ENCODE measurements around the gene DCLRE1B. TPM values are rescaled to one million over a fixed set of nuclear protein-coding genes. Genes with fewer than 3 reads are reported as not detected.

DCLRE1B gene
- total RNA-seq, 1 experiment from 2014 or later, result 6.9 TPM

DNA sequence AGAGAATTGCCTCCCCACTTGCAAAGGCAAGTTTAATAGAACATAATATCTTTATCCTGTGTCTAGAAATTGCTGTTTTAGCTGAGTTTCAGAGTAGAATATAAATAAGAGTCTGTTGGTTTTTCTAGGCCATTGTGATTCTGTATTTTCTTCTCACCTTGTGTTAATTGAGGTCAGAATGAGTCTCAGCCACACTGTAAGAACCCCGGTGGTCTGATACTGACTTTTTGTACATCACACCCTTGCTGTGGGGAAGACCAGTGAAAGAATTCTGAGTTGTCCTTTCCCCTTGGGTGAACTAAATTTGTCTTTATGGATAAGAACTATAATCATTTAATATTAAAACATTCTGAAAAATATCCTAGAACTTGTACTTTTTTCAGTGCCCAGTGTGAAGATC is 30.8 kb downstream of the DCLRE1B start:
- H3K4me1 Mint-ChIP-seq (ENCODE audit: low read depth, unreplicated experiment), result peaks cover 14% of the 10 kb centered on the region
- Histone ChIP-seq H3K9me3 (no peaks in the 10 kb centered on the region), H3K4me1 (peaks cover 7% of the 10 kb centered on the region; the same call in 1 of the 2 replicates), H3K4me3 (ENCODE audit: low read depth, low read length) (no peak overlapping the region), H3K27me3 (replicated peaks; ENCODE audit: control insufficient read depth, insufficient read depth, low read length) (no peaks in the 10 kb centered on the region), H3K36me3 (ENCODE audit: control insufficient read depth, insufficient read depth, low read length) (no peaks in the 10 kb centered on the region; the same call in 1 of the 2 replicates)
- TF ChIP-seq, protein P1, sequence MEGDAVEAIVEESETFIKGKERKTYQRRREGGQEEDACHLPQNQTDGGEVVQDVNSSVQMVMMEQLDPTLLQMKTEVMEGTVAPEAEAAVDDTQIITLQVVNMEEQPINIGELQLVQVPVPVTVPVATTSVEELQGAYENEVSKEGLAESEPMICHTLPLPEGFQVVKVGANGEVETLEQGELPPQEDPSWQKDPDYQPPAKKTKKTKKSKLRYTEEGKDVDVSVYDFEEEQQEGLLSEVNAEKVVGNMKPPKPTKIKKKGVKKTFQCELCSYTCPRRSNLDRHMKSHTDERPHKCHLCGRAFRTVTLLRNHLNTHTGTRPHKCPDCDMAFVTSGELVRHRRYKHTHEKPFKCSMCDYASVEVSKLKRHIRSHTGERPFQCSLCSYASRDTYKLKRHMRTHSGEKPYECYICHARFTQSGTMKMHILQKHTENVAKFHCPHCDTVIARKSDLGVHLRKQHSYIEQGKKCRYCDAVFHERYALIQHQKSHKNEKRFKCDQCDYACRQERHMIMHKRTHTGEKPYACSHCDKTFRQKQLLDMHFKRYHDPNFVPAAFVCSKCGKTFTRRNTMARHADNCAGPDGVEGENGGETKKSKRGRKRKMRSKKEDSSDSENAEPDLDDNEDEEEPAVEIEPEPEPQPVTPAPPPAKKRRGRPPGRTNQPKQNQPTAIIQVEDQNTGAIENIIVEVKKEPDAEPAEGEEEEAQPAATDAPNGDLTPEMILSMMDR (IDR thresholded peaks at IDR 0.05; ENCODE audit: insufficient read depth in 1 of 2, low read depth in 1 of 2, low read length in 1 of 2, severe bottlenecking in 1 of 2, unreplicated experiment in 1 of 2), result no peak
- H3K27me3 Mint-ChIP-seq (ENCODE audit: insufficient read depth, unreplicated experiment), result no peaks in the 10 kb centered on the region
- peaks cover 13% of the 10 kb centered on the region for H3K36me3 Mint-ChIP-seq (ENCODE audit: insufficient read depth, unreplicated experiment)
- intact Hi-C loops (cut with micrococcal nuclease; ENCODE audit: unreplicated experiment), result no loop called here
- H3K27ac Mint-ChIP-seq (ENCODE audit: unreplicated experiment), result no peak overlapping the region
- ChIA-PET POLR2A (no interaction called here), CTCF (no interaction called here)
- H3K9me3 Mint-ChIP-seq (ENCODE audit: unreplicated experiment), result no peaks in the 10 kb centered on the region
- no peak overlapping the region for H3K4me3 Mint-ChIP-seq (ENCODE audit: unreplicated experiment)
- DNase-seq, result no peak
- no TSS peak for BruUV-seq (replicated peaks)

GRCh38 chr1:113937146-113937545 is 32.0 kb downstream of the DCLRE1B start:
- H3K36me3 Mint-ChIP-seq (ENCODE audit: insufficient read depth, unreplicated experiment), result peaks cover 13% of the 10 kb centered on the region
- Histone ChIP-seq H3K36me3 (ENCODE audit: control insufficient read depth, insufficient read depth, low read length) (no peaks in the 10 kb centered on the region; the same call in 1 of the 2 replicates), H3K4me1 (no peaks in the 10 kb centered on the region), H3K9me3 (no peaks in the 10 kb centered on the region), H3K27me3 (replicated peaks; ENCODE audit: control insufficient read depth, insufficient read depth, low read length) (no peaks in the 10 kb centered on the region), H3K4me3 (ENCODE audit: low read depth, low read length) (no peak overlapping the region)
- H3K4me3 Mint-ChIP-seq (ENCODE audit: unreplicated experiment), result no peak overlapping the region
- intact Hi-C loops (cut with micrococcal nuclease; ENCODE audit: unreplicated experiment), result no loop called here
- TF ChIP-seq, protein P1 (IDR thresholded peaks at IDR 0.05; ENCODE audit: insufficient read depth in 1 of 2, low read depth in 1 of 2, low read length in 1 of 2, severe bottlenecking in 1 of 2, unreplicated experiment in 1 of 2), result no peak
- H3K9me3 Mint-ChIP-seq (ENCODE audit: unreplicated experiment), result no peaks in the 10 kb centered on the region
- DNase-seq, result no peak
- H3K27ac Mint-ChIP-seq (ENCODE audit: unreplicated experiment), result no peak overlapping the region
- no peaks in the 10 kb centered on the region for H3K27me3 Mint-ChIP-seq (ENCODE audit: insufficient read depth, unreplicated experiment)
- ChIA-PET POLR2A (no interaction called here), CTCF (no interaction called here)
- BruUV-seq (replicated peaks), result no TSS peak
- H3K4me1 Mint-ChIP-seq (ENCODE audit: low read depth, unreplicated experiment), result peaks cover 7% of the 10 kb centered on the region

- peaks cover 17% of the 10 kb centered on the region for H3K36me3 Mint-ChIP-seq (ENCODE audit: insufficient read depth, unreplicated experiment)
- Histone ChIP-seq H3K27me3 (replicated peaks; ENCODE audit: control insufficient read depth, insufficient read depth, low read length) (no peaks in the 10 kb centered on the region), H3K4me3 (ENCODE audit: low read depth, low read length) (no peak overlapping the region), H3K9me3 (no peaks in the 10 kb centered on the region), H3K4me1 (no peaks in the 10 kb centered on the region), H3K36me3 (ENCODE audit: control insufficient read depth, insufficient read depth, low read length) (no peaks in the 10 kb centered on the region; the same call in 1 of the 2 replicates)
- no peaks in the 10 kb centered on the region for H3K9me3 Mint-ChIP-seq (ENCODE audit: unreplicated experiment)
- CTCF ChIA-PET, result interaction anchor here (0.7 kb wide), 1 partner anchor 500 kb away, joined by 3 read pairs; no protein-coding TSS in a partner anchor
- H3K4me3 Mint-ChIP-seq (ENCODE audit: unreplicated experiment), result no peak overlapping the region
- intact Hi-C loops (cut with micrococcal nuclease; ENCODE audit: unreplicated experiment), result no loop called here
- TF ChIP-seq, protein P1 (IDR thresholded peaks at IDR 0.05; ENCODE audit: insufficient read depth in 1 of 2, low read depth in 1 of 2, low read length in 1 of 2, severe bottlenecking in 1 of 2, unreplicated experiment in 1 of 2), result no peak
- no peak for DNase-seq
- H3K27me3 Mint-ChIP-seq (ENCODE audit: insufficient read depth, unreplicated experiment), result no peaks in the 10 kb centered on the region
- H3K4me1 Mint-ChIP-seq (ENCODE audit: low read depth, unreplicated experiment), result peaks cover 7% of the 10 kb centered on the region
- no peak overlapping the region for H3K27ac Mint-ChIP-seq (ENCODE audit: unreplicated experiment)
- no TSS peak for BruUV-seq (replicated peaks)
- POLR2A ChIA-PET, result no interaction called here
These were observed 33.1 kb downstream of the DCLRE1B start for GRCh38 chr1:113938192-113938591.

All from Caco-2 (cell line).